ENCODE data around the gene AP2A2.

Gene AP2A2

DNA sequence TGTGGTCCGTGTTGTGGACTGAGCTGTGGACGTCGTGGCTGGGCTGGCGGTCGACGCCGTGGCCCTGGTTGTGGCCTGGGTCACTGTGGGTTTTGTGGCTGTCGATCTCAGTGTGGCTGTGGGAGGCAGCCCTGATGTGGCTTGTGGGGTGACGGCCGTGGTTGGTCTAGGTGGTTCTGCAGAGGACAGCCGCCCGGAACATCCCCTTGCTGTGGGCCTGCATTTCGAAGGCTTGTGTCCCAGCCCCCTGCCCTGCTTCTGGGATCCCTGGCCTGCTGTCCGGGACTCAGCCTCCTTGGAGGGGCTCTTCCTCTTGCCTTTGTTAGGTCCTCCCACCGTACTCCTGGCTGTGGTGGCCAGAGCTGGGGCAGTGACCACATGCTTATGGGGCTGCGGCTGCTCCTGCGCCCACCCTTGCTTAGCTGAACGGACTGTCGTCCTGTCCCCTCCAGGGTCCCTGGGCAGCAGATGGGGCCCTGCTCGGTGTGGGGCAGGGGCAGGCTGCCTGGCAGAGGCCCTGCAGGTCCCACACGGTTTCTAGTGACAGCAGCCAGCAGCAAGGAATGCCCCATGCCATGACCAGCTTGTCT, 93.7 kb downstream of the AP2A2 start:
- Histone ChIP-seq H3K27ac (no peak overlapping the region), H3K9me3 (ENCODE audit: low read depth, low read length) (no peaks in the 10 kb centered on the region), H3K4me3 (no peak overlapping the region), H3K36me3 (ENCODE audit: insufficient read depth, low read length) (no peaks in the 10 kb centered on the region), H3K9ac (ENCODE audit: insufficient read length) (no peak overlapping the region)
- DNase-seq (ENCODE audit: low read depth, low spot score): no peak
- no peak for TF ChIP-seq POLR2AphosphoS5 (IDR thresholded peaks at IDR 0.05; ENCODE audit: borderline replicate concordance, low read depth, low read length)

DNA sequence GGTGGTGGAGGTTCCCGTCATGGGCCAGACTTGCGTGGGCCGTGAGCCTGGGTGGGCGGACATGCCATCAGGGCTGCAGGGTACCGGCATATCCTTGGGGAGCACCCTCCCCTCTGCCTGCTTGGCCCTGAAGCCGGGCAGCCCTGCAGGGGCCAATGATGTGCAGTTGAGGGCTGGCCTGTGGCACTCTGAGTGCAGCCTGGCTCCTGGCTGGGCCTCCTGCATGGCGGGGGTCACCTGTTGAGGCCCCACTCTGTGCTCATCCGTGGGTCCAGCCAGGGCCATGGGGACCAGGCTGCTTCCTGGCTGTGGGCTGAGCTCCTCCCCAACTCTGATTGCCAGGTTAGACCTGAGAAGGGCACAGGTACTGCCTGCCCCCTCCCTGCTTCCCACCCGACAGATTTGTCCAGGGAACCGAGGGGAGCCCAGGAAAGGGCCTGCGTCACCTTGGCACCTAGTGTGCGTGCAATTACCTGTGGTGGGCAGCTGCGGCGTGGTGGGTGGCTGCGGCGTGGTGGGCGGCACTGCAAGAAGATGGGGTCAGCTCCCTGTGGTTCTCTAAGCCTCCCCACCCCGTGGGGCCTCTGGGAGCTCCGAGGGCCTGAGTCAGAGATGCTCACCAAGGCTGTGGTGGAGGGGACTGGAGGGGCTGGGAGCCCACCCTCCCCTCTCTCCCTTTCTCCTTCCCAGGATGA, 94.7 kb downstream of the AP2A2 start:
- Histone ChIP-seq H3K36me3 (ENCODE audit: insufficient read depth, low read length) (no peaks in the 10 kb centered on the region), H3K4me3 (no peak overlapping the region), H3K9ac (ENCODE audit: insufficient read length) (no peak overlapping the region), H3K27ac (no peak overlapping the region), H3K9me3 (ENCODE audit: low read depth, low read length) (no peaks in the 10 kb centered on the region)
- DNase-seq (ENCODE audit: low read depth, low spot score): no peak
- TF ChIP-seq POLR2AphosphoS5 (IDR thresholded peaks at IDR 0.05; ENCODE audit: borderline replicate concordance, low read depth, low read length) (no peak), EZH2 (IDR thresholded peaks at IDR 0.05) (no peak), FOXP2 (optimal IDR thresholded peaks at IDR 0.05; ENCODE audit: control extremely low read depth, extremely low read length, insufficient read depth) (no peak)

DNA sequence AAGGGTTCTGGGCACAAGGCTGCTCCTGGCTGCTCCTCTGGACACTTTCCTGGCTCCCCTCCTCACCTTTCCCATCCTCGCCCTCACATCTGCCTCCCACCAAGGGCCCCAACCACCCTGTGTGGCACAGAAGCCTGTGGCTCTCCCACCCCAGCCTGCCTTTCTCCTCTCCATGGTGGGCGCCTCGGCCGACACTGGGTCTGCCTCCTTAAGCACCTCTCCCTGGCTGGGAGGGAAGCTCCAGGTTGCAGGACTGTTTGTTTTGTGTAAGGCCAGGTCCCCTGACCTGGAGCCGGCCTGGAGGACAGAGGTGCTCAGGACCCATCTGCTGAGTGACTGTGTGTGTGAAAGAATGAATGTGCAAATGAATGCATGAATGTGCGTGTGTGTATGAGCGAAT, 96.7 kb downstream of the AP2A2 start:
- no peak for TF ChIP-seq EZH2 (IDR thresholded peaks at IDR 0.05)
- TF ChIP-seq FOXP2 (optimal IDR thresholded peaks at IDR 0.05; ENCODE audit: control extremely low read depth, extremely low read length, insufficient read depth): no peak
- TF ChIP-seq POLR2AphosphoS5 (IDR thresholded peaks at IDR 0.05; ENCODE audit: borderline replicate concordance, low read depth, low read length): no peak
- Histone ChIP-seq H3K9ac (ENCODE audit: insufficient read length) (no peak overlapping the region), H3K9me3 (ENCODE audit: low read depth, low read length) (no peaks in the 10 kb centered on the region), H3K27ac (no peak overlapping the region), H3K4me3 (no peak overlapping the region), H3K36me3 (ENCODE audit: insufficient read depth, low read length) (no peaks in the 10 kb centered on the region)
- no peak for DNase-seq (ENCODE audit: low read depth, low spot score)

DNA sequence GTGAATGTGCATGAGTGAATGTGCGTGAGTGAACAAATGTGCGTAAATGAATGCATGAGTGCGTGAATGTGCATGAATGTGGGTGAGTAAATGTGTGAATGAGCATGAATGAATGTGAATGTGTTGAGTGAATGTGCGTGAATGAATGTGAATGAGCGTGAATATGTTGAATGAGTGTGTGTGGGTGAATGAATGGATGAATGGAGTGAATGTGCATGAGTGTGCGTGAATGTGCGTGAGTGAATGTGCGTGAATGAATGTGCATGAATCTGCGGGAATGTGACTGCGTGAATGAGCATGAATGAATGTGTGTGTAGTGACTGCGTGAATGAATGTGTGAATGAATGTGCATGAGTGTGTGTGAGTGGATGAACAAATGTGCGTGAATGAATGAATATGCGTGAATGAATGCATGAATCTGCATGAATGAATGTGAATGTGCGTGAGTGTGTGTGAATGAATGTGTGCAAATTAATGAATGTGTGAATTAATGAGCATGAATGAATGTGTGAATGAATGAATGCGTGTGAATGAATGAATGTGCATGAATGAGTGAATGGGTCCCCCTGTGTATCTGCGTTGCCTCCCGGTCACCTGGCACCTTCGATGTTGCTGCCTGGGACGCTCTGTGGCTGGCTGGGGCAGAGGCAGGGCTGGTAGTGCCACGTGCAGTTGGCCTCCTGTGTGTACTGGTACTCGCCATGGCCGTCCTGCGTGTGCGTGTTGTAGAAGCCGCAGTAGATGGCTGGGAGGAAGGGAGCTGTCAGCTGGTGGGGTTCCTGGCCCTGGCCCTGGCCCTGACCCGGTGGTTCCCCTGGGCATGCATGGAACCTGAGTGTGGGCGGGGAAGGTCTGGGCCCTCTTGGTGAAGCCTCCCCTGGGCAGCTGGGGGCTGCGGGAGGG, 97.5 kb downstream of the AP2A2 start:
- H3K36me3 ChIP-seq (ENCODE audit: insufficient read depth, low read length): no peaks in the 10 kb centered on the region
- DNase-seq (ENCODE audit: low read depth, low spot score): no peak
- no peak overlapping the region for H3K4me3 ChIP-seq
- H3K9ac ChIP-seq (ENCODE audit: insufficient read length): no peak overlapping the region
- no peak overlapping the region for H3K27ac ChIP-seq
- TF ChIP-seq POLR2AphosphoS5 (IDR thresholded peaks at IDR 0.05; ENCODE audit: borderline replicate concordance, low read depth, low read length) (no peak), FOXP2 (optimal IDR thresholded peaks at IDR 0.05; ENCODE audit: control extremely low read depth, extremely low read length, insufficient read depth) (no peak), EZH2 (IDR thresholded peaks at IDR 0.05) (no peak)
- no peaks in the 10 kb centered on the region for H3K9me3 ChIP-seq (ENCODE audit: low read depth, low read length)

DNA sequence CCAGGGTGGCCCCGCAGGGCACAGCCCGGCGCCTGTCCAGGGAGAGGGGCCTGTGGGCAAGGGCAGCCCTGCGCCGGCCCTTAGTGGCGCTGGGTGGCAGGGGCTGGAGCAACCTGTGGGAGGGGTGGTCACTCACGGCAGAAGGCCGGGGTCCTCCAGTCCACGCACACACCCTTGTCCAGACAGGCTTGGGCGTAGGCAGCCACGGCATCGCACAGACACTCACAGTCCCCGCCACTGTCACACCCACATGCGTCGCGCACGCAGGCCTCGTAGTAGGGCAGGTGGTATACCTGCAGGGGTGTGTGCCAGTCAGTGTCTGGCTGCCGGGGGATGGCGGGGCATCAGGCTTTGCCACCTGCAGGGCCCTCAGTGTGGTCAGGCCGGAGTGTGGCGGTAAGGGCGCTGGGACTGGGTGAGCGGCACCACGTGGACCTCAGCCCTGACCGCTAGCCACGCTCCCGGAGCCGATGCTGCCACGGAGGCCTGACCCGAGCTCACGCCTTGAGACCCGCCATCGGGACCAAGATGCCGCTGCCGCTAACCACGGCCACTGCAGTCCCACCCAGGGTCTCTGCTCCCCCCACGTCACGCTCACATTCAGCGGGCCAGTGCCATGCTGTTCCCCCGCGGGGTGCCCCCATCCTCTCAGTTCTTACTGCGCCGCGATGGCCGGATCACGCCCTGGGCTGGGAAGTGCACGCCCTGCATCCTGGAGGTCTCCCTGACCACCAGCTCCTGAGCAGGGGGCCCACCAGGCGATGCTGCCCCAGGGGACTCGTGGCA, 98.3 kb downstream of the AP2A2 start:
- Histone ChIP-seq H3K27ac (no peak overlapping the region), H3K4me3 (no peak overlapping the region), H3K36me3 (ENCODE audit: insufficient read depth, low read length) (no peaks in the 10 kb centered on the region), H3K9me3 (ENCODE audit: low read depth, low read length) (no peaks in the 10 kb centered on the region), H3K9ac (ENCODE audit: insufficient read length) (no peak overlapping the region)
- no peak for DNase-seq (ENCODE audit: low read depth, low spot score)
- TF ChIP-seq EZH2 (IDR thresholded peaks at IDR 0.05) (no peak), FOXP2 (optimal IDR thresholded peaks at IDR 0.05; ENCODE audit: control extremely low read depth, extremely low read length, insufficient read depth) (no peak), POLR2AphosphoS5 (IDR thresholded peaks at IDR 0.05; ENCODE audit: borderline replicate concordance, low read depth, low read length) (no peak)

DNA sequence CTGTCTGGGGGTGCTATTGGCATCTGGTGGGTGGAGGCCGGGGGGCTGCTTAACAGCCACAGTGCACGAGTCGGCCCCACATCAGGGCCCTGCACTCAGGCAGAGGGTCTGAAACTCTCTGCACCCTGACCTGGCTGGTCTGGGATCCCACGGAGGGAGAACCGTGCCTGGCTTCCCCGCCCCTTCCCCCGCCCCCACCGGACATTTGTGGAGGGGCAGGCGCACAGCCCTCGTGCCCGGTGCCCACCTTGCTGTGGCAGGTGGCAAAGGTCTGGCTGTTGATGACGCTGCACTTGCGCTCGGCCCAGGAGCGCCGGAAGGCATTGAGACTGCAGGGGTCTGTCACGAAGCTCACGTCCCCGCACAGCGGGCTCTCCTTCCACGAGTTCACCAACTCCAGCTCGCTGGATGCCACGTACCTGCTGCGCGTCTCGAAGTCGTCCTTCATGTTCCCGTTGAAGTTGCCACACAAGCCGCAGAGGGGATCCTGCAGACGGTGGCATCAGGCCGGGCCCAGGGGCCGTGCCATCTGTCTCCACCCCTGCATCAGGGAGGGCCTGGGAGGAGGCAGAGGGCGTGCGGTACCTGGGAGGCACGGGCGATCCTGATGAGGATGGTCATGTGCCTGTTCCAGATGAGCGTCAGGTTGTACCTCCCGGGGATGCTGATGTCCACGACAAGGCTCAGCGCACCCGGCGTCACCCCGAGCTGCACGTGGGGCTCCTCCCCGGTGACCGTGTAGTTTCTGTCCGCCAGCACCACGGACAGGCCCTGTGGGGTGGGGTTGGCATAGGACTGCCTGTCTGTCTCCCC, 99.1 kb downstream of the AP2A2 start:
- DNase-seq (ENCODE audit: low read depth, low spot score): no peak
- H3K9me3 ChIP-seq (ENCODE audit: low read depth, low read length): no peaks in the 10 kb centered on the region
- no peak overlapping the region for H3K4me3 ChIP-seq
- TF ChIP-seq FOXP2 (optimal IDR thresholded peaks at IDR 0.05; ENCODE audit: control extremely low read depth, extremely low read length, insufficient read depth) (no peak), POLR2AphosphoS5 (IDR thresholded peaks at IDR 0.05; ENCODE audit: borderline replicate concordance, low read depth, low read length) (no peak), EZH2 (IDR thresholded peaks at IDR 0.05) (no peak)
- H3K27ac ChIP-seq: no peak overlapping the region
- no peaks in the 10 kb centered on the region for H3K36me3 ChIP-seq (ENCODE audit: insufficient read depth, low read length)
- no peak overlapping the region for H3K9ac ChIP-seq (ENCODE audit: insufficient read length)

DNA sequence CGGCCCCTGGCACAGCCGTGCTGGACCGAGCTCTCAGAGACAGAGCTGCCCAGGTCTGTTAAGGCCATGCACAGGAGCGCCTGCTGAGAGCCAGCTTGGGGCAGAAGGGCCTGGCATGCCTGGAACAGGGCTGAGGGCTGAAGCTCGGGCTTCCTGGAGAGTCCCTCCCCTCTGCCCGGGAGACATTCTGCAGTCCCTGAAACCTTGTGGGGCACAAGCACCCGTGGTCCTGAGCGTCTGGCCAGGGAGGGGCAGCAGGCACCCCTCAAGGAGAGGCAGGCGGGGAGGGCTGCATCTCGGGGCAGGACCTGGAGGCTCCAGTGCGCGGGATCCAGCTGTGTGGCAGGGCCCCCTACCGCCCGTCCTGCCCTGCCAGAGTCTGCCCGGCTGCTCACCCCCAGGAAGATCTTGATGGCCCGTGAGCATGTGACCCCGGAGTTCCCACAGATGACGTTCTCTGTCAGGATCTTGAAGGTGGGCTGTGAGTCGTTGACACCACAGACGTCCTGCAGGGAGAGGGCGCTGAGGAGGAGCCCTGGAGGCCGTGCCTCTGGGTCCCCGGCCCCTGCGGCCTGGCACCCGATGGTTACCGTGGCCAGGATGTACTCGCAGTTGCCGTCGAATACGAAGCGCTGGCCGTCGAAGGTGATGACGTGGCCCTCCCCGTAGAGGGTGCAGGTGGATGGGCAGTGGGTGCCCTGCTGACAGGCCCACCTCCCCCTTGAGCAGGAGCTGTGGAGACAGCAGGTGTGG, 99.9 kb downstream of the AP2A2 start:
- Histone ChIP-seq H3K4me3 (no peak overlapping the region), H3K27ac (no peak overlapping the region), H3K9ac (ENCODE audit: insufficient read length) (no peak overlapping the region), H3K36me3 (ENCODE audit: insufficient read depth, low read length) (no peaks in the 10 kb centered on the region), H3K9me3 (ENCODE audit: low read depth, low read length) (no peaks in the 10 kb centered on the region)
- DNase-seq (ENCODE audit: low read depth, low spot score): no peak
- TF ChIP-seq POLR2AphosphoS5 (IDR thresholded peaks at IDR 0.05; ENCODE audit: borderline replicate concordance, low read depth, low read length): no peak
- TF ChIP-seq EZH2 (IDR thresholded peaks at IDR 0.05): no peak
- TF ChIP-seq FOXP2 (optimal IDR thresholded peaks at IDR 0.05; ENCODE audit: control extremely low read depth, extremely low read length, insufficient read depth): no peak

Data from SK-N-MC (cell line).